Measurements from ENCODE around the gene RETREG1. TPM values are rescaled to one million over a fixed set of nuclear protein-coding genes. Genes with fewer than 3 reads are reported as not detected.

Gene RETREG1
- total RNA-seq, 1 donor from 2014 or later: 0.91 TPM

DNA sequence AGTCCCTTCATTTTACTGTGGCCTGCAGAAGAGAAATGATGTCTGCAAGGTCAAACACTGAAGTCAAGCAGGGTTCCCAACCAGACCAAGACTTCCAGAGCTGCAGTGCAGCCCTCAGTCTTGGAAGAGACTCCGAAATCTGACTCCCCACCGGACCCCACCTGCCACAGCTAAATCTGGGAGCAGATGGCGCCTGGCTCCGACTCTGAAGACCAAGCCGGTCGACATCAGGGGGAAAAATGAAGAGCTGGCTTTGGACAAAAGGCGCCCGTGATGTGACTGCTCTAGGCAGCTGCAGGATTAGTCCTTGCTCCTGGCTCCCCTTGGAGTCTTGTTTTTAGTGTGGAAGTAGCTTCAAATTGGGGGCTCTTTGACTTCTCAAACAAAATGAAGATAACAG lies 78.8 kb downstream of the RETREG1 start:
- TF ChIP-seq, protein P1, sequence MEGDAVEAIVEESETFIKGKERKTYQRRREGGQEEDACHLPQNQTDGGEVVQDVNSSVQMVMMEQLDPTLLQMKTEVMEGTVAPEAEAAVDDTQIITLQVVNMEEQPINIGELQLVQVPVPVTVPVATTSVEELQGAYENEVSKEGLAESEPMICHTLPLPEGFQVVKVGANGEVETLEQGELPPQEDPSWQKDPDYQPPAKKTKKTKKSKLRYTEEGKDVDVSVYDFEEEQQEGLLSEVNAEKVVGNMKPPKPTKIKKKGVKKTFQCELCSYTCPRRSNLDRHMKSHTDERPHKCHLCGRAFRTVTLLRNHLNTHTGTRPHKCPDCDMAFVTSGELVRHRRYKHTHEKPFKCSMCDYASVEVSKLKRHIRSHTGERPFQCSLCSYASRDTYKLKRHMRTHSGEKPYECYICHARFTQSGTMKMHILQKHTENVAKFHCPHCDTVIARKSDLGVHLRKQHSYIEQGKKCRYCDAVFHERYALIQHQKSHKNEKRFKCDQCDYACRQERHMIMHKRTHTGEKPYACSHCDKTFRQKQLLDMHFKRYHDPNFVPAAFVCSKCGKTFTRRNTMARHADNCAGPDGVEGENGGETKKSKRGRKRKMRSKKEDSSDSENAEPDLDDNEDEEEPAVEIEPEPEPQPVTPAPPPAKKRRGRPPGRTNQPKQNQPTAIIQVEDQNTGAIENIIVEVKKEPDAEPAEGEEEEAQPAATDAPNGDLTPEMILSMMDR (IDR thresholded peaks at IDR 0.05): no peak
- no peak overlapping the region for H3K4me3 Mint-ChIP-seq (ENCODE audit: unreplicated experiment)
- peaks cover 4% of the 10 kb centered on the region for H3K27me3 Mint-ChIP-seq (ENCODE audit: unreplicated experiment)
- H3K4me1 Mint-ChIP-seq (ENCODE audit: unreplicated experiment): peaks cover 17% of the 10 kb centered on the region
- no peaks in the 10 kb centered on the region for H3K9me3 Mint-ChIP-seq (ENCODE audit: unreplicated experiment)
- no peaks in the 10 kb centered on the region for H3K36me3 Mint-ChIP-seq (ENCODE audit: unreplicated experiment)
- H3K27ac Mint-ChIP-seq (ENCODE audit: unreplicated experiment): no peak overlapping the region
- no peak for DNase-seq (ENCODE audit: extremely low spot score, unreplicated experiment)

DNA sequence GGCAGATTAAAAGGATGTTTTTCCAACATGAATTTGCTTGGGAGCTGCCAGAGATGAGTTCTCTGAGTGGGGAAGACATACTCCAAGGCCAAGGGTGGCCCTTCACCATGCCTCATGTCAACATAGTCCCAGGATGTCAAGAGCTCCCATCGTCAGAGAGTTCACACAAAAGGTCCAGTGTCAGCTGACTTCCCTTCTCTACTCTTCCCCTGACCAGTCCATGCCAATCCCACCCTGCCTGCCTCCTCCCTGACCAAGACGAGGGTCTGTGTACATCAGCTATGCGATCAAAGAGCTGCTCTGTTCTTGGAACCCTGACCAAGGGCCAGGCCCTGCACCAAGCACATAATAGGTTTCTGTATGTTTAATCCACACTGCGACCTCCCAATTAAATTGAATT lies 80.0 kb downstream of the RETREG1 start:
- TF ChIP-seq, protein P1 (IDR thresholded peaks at IDR 0.05): no peak
- no peak for DNase-seq (ENCODE audit: extremely low spot score, unreplicated experiment)
- Mint-ChIP-seq H3K27me3 (ENCODE audit: unreplicated experiment) (peaks cover 4% of the 10 kb centered on the region), H3K4me1 (ENCODE audit: unreplicated experiment) (peaks cover 17% of the 10 kb centered on the region), H3K27ac (ENCODE audit: unreplicated experiment) (no peak overlapping the region), H3K36me3 (ENCODE audit: unreplicated experiment) (no peaks in the 10 kb centered on the region), H3K4me3 (ENCODE audit: unreplicated experiment) (no peak overlapping the region), H3K9me3 (ENCODE audit: unreplicated experiment) (no peaks in the 10 kb centered on the region)

DNA sequence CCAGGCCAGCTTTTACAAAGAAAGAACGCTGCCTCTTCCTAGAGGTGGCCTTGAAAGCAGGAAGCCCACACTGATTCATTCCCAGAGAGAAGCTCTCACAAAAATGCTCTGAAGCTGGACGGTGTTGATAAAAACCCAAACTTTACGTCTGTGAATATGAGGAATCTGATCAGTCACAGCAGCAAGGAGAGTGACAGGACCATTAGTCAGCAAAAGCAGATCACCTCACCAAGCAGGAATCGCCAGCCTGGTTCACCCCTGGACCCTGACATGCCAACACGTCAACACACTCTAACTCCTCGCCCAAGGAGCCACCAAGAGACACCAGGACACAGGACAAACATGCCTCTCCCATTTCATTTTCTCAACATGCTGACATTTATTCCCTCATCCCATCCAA lies 80.6 kb downstream of the RETREG1 start:
- H3K4me1 Mint-ChIP-seq (ENCODE audit: unreplicated experiment): peaks cover 17% of the 10 kb centered on the region
- TF ChIP-seq, protein P1 (IDR thresholded peaks at IDR 0.05): no peak
- H3K9me3 Mint-ChIP-seq (ENCODE audit: unreplicated experiment): no peaks in the 10 kb centered on the region
- no peak overlapping the region for H3K27ac Mint-ChIP-seq (ENCODE audit: unreplicated experiment)
- H3K27me3 Mint-ChIP-seq (ENCODE audit: unreplicated experiment): peaks cover 8% of the 10 kb centered on the region
- no peak for DNase-seq (ENCODE audit: extremely low spot score, unreplicated experiment)
- no peak overlapping the region for H3K4me3 Mint-ChIP-seq (ENCODE audit: unreplicated experiment)
- H3K36me3 Mint-ChIP-seq (ENCODE audit: unreplicated experiment): no peaks in the 10 kb centered on the region

DNA sequence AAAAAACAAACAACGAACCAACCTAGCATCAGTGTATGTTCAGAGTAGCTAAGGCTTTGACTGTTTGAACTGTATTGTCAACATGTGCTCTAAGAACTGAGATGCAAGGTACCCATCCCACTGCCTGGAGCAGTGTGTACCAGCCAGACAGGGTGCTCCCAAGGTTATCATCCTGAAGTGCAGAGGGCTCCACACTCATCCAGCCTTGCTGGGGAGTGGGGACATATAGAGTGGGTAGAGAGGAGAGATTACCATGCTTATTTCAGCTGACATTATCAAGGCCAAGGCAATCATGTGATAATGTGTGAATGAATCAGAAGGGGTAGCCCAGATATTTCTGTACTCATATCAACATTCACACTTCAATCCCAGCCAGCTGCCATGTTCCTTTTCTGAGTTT lies 82.5 kb downstream of the RETREG1 start:
- Mint-ChIP-seq H3K27ac (ENCODE audit: unreplicated experiment) (no peak overlapping the region), H3K36me3 (ENCODE audit: unreplicated experiment) (no peaks in the 10 kb centered on the region), H3K4me3 (ENCODE audit: unreplicated experiment) (no peak overlapping the region), H3K9me3 (ENCODE audit: unreplicated experiment) (no peaks in the 10 kb centered on the region), H3K27me3 (ENCODE audit: unreplicated experiment) (peaks cover 10% of the 10 kb centered on the region), H3K4me1 (ENCODE audit: unreplicated experiment) (peaks cover 6% of the 10 kb centered on the region)
- no peak for DNase-seq (ENCODE audit: extremely low spot score, unreplicated experiment)
- TF ChIP-seq, protein P1 (IDR thresholded peaks at IDR 0.05): no peak

DNA sequence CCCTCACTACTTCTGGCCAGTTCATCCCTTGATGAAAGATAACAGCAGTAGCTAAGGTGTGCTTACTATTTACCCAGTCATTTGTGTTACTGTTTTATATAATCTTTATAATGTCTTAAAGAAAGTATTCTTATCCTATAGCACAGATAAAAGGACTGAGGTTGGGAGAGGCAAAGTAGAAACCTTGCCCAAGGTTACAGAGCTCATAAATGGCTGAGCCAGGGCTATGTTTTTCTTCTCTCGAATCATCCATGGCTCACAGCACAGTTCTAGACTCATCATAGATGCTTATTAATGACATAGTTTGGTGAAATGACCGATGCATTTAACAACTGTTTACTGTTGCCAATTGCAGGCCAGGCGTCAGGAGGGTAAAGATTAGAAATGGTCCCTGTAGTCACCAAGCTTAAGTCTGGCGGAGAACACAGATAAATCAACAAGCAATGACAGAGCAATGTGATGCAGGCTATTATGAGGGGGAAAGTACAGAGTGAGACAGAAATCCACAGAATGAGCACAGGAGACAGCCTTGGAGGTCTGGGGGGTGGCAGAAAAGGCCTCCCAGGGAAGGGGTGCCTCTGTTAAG lies 85.6 kb downstream of the RETREG1 start:
- Mint-ChIP-seq H3K4me3 (ENCODE audit: unreplicated experiment) (no peak overlapping the region), H3K36me3 (ENCODE audit: unreplicated experiment) (no peaks in the 10 kb centered on the region), H3K27ac (ENCODE audit: unreplicated experiment) (no peak overlapping the region), H3K9me3 (ENCODE audit: unreplicated experiment) (no peaks in the 10 kb centered on the region), H3K4me1 (ENCODE audit: unreplicated experiment) (no peaks in the 10 kb centered on the region), H3K27me3 (ENCODE audit: unreplicated experiment) (peaks cover 9% of the 10 kb centered on the region)
- no peak for DNase-seq (ENCODE audit: extremely low spot score, unreplicated experiment)
- TF ChIP-seq, protein P1 (IDR thresholded peaks at IDR 0.05): no peak
